Fibroblast of peridontal ligament (primary cell): ENCODE results near the gene RPL18A.

ENCODE experiments used
- DNase-seq: peaks from one replicate; pipeline ENCODE4 v3.0.0-alpha.2; 2010; ENCODE audit errors: extremely low read depth

RPL18A gene

DNA sequence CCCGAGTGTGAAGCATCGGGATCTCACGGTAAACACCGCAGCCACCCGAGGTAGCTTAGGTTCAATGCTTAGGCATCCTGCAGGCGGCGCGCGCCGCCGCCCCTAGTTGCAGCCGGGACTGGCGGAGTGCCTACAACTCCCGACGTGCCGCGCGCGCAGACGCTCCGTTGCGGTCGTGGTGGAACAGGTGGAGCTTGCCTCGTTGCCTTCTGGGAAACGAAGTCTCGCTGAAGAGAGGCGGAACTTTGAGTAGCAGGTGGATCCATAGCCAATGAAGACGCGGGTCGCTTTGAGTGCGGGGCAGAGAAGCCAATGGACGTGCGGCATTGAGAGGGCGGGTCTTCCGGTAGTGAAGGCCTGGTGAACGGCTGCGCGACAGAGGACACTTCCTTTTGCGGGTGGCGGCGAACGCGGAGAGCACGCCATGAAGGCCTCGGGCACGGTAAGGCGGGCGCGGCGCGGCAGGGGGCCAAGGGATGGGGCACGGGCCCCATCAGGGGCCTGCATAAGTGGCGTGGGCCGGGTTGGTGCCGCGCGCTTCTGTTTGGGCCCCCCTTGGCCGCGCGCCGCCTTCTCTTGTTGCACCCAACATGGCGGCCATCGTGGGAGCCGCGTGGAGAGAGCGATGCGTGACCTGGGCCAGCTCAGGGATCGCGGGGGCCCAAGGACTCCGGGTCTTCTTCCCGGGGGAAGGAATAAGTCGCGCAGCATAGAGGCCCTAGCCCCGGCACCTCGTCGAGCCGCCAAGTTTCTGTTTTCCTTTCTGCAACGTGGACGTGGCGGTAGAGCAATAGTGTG, at the start of gene RPL18A:
Gene RPL18A (plus strand): TSS at position 378 of the 798 bp plus-strand sequence. CDS start 47 bp downstream, at position 425.
- peak; percentile 100 for DNase-seq

GRCh38 chr19:17811103-17811502, 48.6 kb upstream of the RPL18A start:
- DNase-seq, result no peak

GRCh38 chr19:17811681-17812080, 48.0 kb upstream of the RPL18A start:
- DNase-seq, result no peak

DNA sequence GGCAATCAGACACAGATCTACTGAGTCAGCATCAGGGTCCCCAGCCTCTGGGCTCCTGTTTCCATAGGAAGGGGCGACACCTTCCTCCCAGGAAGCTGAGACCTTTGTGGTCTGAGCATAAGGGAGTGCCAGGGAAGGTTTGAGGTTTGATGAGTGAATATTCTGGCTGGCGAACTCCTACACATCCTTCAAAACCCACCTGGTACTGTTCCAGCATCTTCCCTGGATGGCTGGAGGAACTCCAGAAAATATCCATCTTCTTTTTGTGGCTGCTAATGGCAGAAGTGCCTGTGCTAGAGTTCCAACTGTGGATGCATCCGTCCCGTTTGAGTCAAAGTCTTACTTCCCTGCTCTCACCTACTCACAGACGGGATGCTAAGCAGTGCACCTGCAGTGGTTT, 47.6 kb upstream of the RPL18A start:
- DNase-seq, result no peak

DNA sequence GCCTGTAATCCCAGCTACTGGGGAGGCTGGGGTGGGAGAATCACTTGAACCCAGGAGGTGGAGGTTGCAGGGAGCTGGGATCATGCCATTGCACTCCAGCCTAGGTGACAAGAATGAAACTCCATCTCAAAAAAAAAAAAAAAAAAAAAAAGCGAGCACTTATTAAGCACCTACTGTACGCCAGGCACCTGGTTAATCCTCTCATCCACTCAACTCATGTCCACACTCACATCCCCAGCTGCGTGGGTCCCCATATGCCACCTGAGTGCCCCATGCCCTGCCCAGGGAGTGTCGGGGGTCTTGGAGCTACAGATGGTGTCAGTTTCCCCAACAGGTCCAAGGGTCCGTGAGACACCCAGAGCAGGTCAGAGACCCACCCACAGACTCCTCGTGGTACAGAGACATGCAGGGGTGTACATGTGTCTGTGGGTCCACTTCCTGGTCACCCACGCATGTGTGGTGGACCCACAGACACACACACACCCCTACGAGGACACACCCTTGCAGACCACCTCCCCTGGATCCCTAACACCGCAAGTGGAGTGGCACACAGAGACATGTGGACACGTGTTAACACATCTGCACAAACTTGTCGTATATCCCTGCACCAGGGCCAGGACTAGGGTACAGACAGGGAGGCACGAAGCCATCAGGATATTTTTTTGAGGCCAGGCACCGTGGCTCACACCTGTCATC, 41.9 kb upstream of the RPL18A start:
- no peak for DNase-seq

DNA sequence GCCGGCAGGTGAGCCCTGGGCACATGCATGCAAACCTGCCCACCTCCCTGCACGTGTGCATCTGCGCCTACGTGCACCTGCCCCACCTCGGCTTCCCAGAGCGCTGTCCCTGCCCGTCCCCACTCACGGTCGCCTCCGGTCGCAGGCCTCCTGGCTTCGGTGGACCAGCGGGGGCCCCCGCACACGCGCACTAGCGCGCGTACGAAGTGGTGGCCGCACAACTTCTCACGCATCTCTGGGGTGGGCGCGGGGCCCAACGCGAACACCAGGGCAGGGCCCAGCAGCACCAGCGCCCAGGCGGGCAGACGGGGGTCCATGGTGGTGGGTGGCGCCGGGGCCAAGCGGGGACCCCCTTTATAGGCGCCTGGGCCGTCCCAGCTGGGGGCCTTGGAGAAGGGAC, 38.5 kb upstream of the RPL18A start, which contains the start of gene INSL3:
Gene INSL3 (minus strand): TSS at position 330 of the 400 bp plus-strand sequence. CDS start 13 bp downstream, at position 317.
- DNase-seq, result no peak

- DNase-seq, result no peak
These were observed 35.4 kb upstream of the RPL18A start for GRCh38 chr19:17824339-17824738.

DNA sequence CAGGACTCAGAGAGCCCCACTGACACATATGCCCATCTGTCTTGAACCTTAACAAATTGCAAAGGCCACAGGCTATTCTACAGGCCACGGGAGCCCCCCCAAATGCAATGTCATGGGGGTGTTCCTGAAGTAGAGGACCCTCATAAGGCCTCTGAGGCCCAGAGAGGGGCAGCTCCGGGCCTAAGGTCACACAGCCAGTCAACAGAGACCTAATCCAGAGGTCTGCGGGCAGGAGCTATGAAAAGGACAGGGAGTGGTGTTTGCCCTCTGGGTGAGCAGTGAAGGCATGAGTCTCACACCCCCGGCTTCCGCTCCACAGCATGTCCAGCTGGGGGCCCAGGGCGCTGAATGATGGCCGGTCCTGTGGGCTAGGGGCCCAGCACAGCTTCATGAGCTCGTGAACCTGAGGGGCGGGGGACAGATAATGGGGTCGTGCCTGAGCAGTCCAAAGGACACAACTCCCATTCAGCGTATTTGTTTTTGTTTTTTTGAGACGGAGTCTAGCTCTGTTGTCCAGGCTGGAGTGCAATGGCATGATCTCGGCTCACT, 33.1 kb upstream of the RPL18A start:
- DNase-seq, result no peak

DNA sequence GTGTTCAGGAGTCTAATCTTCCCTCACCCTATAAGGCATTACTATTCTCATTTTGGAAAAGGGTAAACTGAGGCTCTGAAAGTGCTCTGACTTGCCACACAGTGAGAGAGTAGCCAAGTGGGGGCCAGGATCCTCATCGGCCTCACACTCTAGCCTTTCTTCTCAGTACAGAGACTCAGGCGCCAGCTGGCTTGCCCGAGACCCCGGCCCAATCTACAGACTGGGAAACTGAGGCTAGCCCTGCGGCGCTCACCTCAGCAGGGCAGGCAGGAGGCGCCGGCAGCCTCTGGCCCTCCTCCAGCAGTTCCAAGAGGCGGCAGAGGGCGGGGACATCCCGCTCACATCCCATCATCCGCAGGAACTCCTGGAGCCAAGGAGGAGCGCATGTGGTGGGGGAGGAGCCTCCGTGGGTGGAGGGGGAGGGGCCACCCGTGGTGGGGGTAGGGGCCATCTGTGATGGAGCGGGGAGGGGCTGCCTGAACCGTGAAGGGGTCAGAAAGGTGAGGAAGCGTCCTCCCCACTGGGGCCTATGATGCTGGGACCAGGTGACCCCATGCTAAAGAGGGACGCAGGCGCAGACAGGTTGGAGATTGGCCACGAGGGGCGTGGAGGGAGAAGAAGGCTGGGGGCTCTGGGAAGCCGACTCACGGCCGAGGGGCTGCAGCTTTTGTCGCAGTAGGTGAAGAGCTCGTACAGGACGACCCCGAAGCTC, 29.7 kb upstream of the RPL18A start:
- no peak for DNase-seq

DNA sequence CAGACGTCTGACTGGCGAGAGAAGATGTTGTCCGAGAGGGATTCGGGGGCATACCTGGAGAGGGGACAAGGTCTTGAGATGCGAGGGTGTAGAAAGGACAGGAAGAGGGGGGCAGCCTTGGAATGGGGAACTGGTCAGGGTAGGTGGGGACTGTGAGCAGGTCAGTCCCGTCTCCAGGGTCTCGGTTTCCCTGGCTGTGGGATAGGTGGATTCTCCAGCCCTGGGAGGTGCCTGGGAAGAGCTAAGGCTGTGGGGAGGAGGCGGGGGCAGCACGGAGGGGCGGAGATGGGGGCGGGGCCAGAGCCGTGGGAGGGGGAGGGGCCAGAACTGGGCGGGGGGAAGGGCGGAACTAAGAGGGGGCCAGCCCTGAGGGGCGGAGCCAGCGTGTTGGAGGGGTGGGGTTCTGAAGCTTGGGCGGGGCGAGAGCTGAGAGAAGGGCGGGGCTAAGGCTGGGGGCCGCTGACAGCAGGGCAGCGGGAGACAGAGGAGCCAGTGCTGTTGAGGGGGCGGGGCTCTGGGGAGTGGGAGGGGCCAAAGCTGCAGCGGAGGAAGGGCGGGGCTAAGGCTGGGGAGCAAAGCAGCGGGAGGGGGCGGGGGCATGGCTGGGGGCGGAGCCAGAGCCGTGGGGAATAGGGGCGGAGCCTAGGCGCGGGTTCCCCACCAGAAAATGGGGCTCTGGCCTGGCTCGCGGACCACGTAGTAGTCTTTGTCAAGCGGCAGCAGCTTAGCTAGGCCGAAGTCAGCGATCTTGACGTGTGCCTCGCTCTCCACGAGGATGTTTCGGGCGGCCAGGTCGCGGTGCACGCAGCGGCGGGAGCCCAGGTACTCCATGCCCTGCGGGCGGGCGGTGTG, 28.9 kb upstream of the RPL18A start:
- no peak for DNase-seq

GRCh38 chr19:17831419-17831888, 28.3 kb upstream of the RPL18A start:
- DNase-seq, result no peak

GRCh38 chr19:17832443-17833208, 27.1 kb upstream of the RPL18A start:
- no peak for DNase-seq

DNA sequence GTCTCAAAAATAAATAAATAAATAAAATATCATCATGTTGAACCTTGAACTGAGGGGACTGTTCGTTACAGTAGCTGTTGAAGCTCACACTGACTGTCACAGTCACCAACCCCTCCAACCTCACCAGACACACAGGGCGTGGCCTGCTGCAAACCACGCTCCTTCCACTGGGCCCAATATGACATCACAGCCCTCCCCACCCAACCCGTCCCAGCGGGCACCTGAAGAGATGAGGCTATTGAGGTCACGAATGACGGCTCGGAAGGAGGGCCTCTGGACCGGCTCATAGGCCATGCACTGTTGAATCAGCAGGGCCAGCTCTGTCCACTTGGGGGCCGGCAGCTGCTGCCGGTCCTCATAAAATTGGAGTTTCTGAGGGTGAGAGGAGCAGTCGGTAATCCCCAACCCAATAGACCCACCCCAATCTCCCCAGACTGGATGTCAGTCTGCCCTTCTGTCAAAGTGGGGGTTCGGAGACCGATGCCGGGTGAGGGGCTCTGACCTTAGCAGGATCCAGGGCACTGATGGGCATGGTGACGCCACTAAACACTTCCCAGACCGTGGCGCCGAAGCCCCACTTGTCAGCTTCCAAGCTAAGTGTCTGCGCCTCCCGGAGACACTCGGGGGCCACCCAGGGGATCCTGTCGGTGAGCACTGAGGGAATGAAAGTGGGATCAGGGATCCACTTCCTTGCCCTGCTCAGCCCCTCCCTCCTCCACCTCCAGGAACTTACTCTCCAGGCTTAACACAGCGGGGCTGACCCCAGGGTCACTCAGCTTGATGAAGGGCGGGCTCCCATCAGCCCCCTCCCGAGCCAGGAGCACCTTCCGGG, 25.1 kb upstream of the RPL18A start:
- no peak for DNase-seq

DNA sequence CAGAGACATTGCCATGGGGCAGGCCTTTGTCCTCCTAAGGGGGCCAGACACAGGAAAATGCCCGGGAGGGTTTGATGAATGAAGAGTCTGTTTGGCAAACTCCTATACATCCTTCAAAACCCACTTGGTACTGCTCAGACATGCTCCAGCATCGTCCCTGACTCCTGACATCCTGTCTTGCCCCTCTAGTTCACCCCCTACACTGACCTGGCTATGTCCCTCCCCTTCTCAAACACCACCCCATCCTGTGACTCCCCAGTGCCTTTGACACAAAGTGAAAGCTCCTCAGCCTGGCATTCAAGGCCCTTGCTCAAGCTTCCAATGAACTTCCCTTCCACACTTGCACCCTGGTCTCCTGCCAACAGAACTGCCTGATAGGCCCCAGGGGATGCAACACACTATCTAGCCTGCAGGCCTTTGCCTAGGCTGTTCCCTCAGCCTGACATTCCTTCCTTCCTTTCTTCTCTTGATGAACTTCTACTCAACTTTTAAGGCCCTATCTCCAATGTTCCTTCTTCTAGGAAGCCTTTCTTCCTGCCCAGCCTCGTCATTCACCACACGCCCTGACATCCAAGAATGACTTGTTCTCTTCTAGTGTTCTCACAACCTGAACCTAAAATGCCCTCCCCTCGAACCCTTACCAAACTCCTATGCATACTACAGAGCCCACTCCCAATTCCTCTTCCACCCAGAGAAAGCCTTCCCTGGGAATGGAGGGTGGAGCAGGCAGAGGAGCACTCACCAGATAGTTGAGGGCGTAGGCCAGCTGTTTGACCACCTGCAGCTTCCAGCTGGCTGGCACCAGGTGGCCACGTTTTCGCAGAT, 24.3 kb upstream of the RPL18A start:
- DNase-seq, result no peak

DNA sequence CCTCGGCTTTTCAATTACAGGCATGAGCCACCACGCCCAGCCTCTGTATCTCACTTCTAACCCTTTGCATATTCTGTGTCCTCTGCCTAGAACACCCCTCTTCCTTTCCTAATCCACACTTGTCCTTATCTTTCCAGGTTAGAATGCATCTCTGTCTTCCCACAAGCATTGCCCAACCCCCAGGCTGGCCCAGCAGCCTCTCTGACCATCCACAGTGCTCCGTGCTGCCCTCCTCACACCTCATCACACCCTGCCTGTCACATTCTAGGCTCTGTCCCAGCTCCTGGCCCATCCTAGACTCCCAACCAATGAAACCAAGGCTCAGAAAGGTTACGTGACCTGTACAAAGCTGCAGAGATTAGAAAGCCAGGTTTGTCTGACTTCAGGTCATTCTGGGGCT, 23.2 kb upstream of the RPL18A start:
- no peak for DNase-seq

GRCh38 chr19:17837972-17838371, 21.7 kb upstream of the RPL18A start:
- no peak for DNase-seq

DNA sequence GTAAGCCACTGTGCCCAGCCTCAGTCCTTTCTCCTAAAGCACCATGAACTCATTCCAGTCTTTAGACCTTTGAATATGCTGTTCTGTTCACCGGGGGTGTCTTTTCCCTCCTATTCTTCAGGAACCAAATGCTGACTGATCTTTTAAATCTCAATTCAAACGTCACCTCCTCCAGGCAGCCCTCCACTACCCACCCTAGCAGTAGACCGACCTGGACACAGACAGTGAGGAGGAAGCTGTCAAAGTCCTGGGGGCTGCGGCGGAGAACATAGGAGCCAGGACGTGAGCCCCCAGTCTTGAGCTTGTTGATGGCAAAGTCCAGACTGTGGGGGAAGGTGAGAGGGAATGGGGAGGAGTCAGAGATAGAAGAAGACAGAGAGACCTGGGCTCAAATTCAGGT, 19.7 kb upstream of the RPL18A start:
- DNase-seq, result no peak

- DNase-seq, result no peak
These were observed 18.3 kb upstream of the RPL18A start for GRCh38 chr19:17841371-17841809.
